ENCODE data around the gene NR2C1.

DNA sequence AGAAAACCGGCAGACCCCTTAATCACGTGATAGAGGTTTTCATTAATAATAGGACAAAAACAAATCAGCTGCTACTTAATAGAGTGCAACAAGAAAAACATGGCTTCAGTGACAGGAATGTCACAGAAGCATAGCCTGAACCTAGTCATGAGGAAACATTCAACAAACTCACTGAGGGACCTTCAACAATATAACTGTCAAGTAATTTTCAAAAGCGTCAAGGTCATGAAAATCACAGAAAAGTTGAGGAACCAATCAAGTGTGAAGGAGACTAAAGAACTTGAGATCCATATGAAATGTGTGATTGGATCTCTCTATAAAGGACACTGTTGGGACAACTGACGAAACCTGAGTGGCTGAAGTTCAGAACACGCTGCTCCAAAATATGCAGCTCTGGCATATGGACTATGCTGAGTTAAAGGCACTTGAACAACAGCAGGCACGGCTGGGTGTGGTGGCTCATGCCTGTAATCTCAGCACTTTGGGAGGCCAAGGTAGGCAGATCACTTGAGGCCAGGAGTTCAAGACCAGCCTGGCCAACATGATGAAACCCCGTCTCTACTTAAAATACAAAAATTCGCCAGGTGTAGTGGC, 86.2 kb downstream of the NR2C1 start:
- TF ChIP-seq ESRRA (IDR thresholded peaks at IDR 0.05; ENCODE audit: low read length) = no peak
- TF ChIP-seq, protein P1, sequence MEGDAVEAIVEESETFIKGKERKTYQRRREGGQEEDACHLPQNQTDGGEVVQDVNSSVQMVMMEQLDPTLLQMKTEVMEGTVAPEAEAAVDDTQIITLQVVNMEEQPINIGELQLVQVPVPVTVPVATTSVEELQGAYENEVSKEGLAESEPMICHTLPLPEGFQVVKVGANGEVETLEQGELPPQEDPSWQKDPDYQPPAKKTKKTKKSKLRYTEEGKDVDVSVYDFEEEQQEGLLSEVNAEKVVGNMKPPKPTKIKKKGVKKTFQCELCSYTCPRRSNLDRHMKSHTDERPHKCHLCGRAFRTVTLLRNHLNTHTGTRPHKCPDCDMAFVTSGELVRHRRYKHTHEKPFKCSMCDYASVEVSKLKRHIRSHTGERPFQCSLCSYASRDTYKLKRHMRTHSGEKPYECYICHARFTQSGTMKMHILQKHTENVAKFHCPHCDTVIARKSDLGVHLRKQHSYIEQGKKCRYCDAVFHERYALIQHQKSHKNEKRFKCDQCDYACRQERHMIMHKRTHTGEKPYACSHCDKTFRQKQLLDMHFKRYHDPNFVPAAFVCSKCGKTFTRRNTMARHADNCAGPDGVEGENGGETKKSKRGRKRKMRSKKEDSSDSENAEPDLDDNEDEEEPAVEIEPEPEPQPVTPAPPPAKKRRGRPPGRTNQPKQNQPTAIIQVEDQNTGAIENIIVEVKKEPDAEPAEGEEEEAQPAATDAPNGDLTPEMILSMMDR (IDR thresholded peaks at IDR 0.05 in 2 of 3, conservative IDR thresholded peaks at IDR 0.05 in 1 of 3; ENCODE audit: control insufficient read depth in 2 of 3, extremely low read depth in 1 of 3, insufficient read depth in 1 of 3, low read depth in 3 of 3, low read length in 3 of 3) = no peak
- TF ChIP-seq, protein P2, sequence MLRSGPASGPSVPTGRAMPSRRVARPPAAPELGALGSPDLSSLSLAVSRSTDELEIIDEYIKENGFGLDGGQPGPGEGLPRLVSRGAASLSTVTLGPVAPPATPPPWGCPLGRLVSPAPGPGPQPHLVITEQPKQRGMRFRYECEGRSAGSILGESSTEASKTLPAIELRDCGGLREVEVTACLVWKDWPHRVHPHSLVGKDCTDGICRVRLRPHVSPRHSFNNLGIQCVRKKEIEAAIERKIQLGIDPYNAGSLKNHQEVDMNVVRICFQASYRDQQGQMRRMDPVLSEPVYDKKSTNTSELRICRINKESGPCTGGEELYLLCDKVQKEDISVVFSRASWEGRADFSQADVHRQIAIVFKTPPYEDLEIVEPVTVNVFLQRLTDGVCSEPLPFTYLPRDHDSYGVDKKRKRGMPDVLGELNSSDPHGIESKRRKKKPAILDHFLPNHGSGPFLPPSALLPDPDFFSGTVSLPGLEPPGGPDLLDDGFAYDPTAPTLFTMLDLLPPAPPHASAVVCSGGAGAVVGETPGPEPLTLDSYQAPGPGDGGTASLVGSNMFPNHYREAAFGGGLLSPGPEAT (IDR thresholded peaks at IDR 0.05; ENCODE audit: low read depth) = no peak
- no peak for TF ChIP-seq CEBPB (IDR thresholded peaks at IDR 0.05; ENCODE audit: borderline replicate concordance in 1 of 2, low read depth in 2 of 2, low read length in 2 of 2)
- no peak for TF ChIP-seq CBX3 (IDR thresholded peaks at IDR 0.05; ENCODE audit: borderline replicate concordance, low read depth)
- no peak for TF ChIP-seq ZNF274 (IDR thresholded peaks at IDR 0.05; ENCODE audit: insufficient read depth, insufficient read length)
- TF ChIP-seq FOXM1 (IDR thresholded peaks at IDR 0.05; ENCODE audit: low read depth, low read length) = no peak
- TF ChIP-seq POLR2AphosphoS5 (IDR thresholded peaks at IDR 0.05; ENCODE audit: low read length) = no peak
- no peak for TF ChIP-seq TCF12 (IDR thresholded peaks at IDR 0.05; ENCODE audit: low read depth, low read length)
- TF ChIP-seq RAD21 (IDR thresholded peaks at IDR 0.05; ENCODE audit: insufficient read depth, low read depth, low read length) = no peak

All from GM12878 (cell line).